Measurements from ENCODE around the gene CDK5. TPM values are rescaled to one million over a fixed set of nuclear protein-coding genes. Genes with fewer than 3 reads are reported as not detected.

Gene CDK5
- total and polyA plus RNA-seq, 2 donors from 2014 or later, result 9.1 to 21.5 TPM

DNA sequence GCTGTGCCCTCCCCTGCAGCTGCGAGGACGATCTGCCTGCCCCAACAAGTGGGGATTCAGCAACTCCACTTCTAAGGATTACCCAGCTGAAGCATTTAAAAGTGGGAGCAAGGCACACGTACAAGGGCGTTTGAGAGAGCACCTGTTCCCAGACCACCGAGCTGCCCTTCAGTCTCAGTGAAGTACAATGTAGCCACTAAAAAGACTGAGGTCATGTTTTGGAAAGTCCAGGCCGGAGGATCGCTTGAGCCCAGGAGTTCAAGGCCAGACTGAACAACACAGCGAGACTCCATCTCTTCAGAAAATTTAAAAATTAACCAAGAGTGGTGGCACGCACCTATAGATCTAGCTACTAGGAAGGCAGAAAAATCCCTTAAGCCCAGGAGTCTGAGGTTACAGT lies 52.1 kb downstream of the CDK5 start:
- Histone ChIP-seq H3K9me3 (ENCODE audit: control insufficient read depth in 2 of 3, insufficient read depth in 1 of 3, low read length in 3 of 3) (no peaks in the 10 kb centered on the region), H3K27ac (ENCODE audit: low read depth in 2 of 2, low read length in 2 of 2) (no peak overlapping the region), H3K27me3 (ENCODE audit: control insufficient read depth, insufficient read depth, low read length) (no peaks in the 10 kb centered on the region), H3K36me3 (ENCODE audit: control insufficient read depth in 2 of 3, insufficient read depth in 3 of 3, low read length in 3 of 3) (no peaks in the 10 kb centered on the region), H3K4me3 (ENCODE audit: low read length in 3 of 3) (no peak overlapping the region), H3K9ac (ENCODE audit: low read length in 3 of 3) (no peak overlapping the region), H3K4me1 (ENCODE audit: control insufficient read depth in 2 of 3, insufficient read depth in 2 of 3, low read depth in 1 of 3, low read length in 3 of 3) (peaks cover 0 to 7% (median 0%) of the 10 kb centered on the region in 3 donors)
- TF ChIP-seq, protein P1, sequence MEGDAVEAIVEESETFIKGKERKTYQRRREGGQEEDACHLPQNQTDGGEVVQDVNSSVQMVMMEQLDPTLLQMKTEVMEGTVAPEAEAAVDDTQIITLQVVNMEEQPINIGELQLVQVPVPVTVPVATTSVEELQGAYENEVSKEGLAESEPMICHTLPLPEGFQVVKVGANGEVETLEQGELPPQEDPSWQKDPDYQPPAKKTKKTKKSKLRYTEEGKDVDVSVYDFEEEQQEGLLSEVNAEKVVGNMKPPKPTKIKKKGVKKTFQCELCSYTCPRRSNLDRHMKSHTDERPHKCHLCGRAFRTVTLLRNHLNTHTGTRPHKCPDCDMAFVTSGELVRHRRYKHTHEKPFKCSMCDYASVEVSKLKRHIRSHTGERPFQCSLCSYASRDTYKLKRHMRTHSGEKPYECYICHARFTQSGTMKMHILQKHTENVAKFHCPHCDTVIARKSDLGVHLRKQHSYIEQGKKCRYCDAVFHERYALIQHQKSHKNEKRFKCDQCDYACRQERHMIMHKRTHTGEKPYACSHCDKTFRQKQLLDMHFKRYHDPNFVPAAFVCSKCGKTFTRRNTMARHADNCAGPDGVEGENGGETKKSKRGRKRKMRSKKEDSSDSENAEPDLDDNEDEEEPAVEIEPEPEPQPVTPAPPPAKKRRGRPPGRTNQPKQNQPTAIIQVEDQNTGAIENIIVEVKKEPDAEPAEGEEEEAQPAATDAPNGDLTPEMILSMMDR (IDR thresholded peaks at IDR 0.05; ENCODE audit: borderline replicate concordance, extremely low read depth, insufficient read depth), result no peak
- DNase-seq (no peak), FAIRE-seq (no peak)
- intact Hi-C loops (cut with DNase I), result no loop called here

Other genes with a start within 250 kb of the CDK5 start
- gene AOC1, start 205.4 kb downstream of the CDK5 start, total RNA-seq, result 170 TPM
- 99.1 TPM for gene AOC1, start 205.4 kb downstream of the CDK5 start, polyA plus RNA-seq (ENCODE audit: insufficient read depth, low read depth, low replicate concordance)
- 1.3 TPM for gene KCNH2, start 79.6 kb downstream of the CDK5 start, total RNA-seq
- gene KCNH2, start 79.6 kb downstream of the CDK5 start, polyA plus RNA-seq (ENCODE audit: insufficient read depth, low read depth, low replicate concordance), result 1.5 TPM
- gene NOS3, start 66.9 kb downstream of the CDK5 start, total RNA-seq, result 51.7 TPM
- 9.3 TPM for gene NOS3, start 66.9 kb downstream of the CDK5 start, polyA plus RNA-seq (ENCODE audit: insufficient read depth, low read depth, low replicate concordance)
- 0.19 TPM for gene ATG9B, start 33.4 kb downstream of the CDK5 start, total RNA-seq
- gene ATG9B, start 33.4 kb downstream of the CDK5 start, polyA plus RNA-seq (ENCODE audit: insufficient read depth, low read depth, low replicate concordance), result 0.19 TPM
- 36.0 TPM for gene ABCB8, start 29.4 kb downstream of the CDK5 start, total RNA-seq
- gene ABCB8, start 29.4 kb downstream of the CDK5 start, polyA plus RNA-seq (ENCODE audit: insufficient read depth, low read depth, low replicate concordance), result 34.3 TPM
- gene ASIC3, start 9.4 kb downstream of the CDK5 start, total RNA-seq, result 1.9 TPM
- gene ASIC3, start 9.4 kb downstream of the CDK5 start, polyA plus RNA-seq (ENCODE audit: insufficient read depth, low read depth, low replicate concordance), result 3.1 TPM
- 104 TPM for gene SLC4A2, start 1.7 kb upstream of the CDK5 start, total RNA-seq
- 150 TPM for gene SLC4A2, start 1.7 kb upstream of the CDK5 start, polyA plus RNA-seq (ENCODE audit: insufficient read depth, low read depth, low replicate concordance)
- 71.2 TPM for gene FASTK, start 22.9 kb upstream of the CDK5 start, total RNA-seq
- gene FASTK, start 22.9 kb upstream of the CDK5 start, polyA plus RNA-seq (ENCODE audit: insufficient read depth, low read depth, low replicate concordance), result 116 TPM
- 36.9 TPM for gene TMUB1, start 25.6 kb upstream of the CDK5 start, total RNA-seq
- 79.9 TPM for gene TMUB1, start 25.6 kb upstream of the CDK5 start, polyA plus RNA-seq (ENCODE audit: insufficient read depth, low read depth, low replicate concordance)
- 64.4 TPM for gene AGAP3, start 28.6 kb upstream of the CDK5 start, total RNA-seq
- gene AGAP3, start 28.6 kb upstream of the CDK5 start, polyA plus RNA-seq (ENCODE audit: insufficient read depth, low read depth, low replicate concordance), result 35.8 TPM
- not detected for gene GBX1, start 109.8 kb upstream of the CDK5 start, total RNA-seq
- not detected for gene GBX1, start 109.8 kb upstream of the CDK5 start, polyA plus RNA-seq (ENCODE audit: insufficient read depth, low read depth, low replicate concordance)
- not detected for gene ASB10, start 129.4 kb upstream of the CDK5 start, total RNA-seq
- 0.22 TPM for gene ASB10, start 129.4 kb upstream of the CDK5 start, polyA plus RNA-seq (ENCODE audit: insufficient read depth, low read depth, low replicate concordance)
- not detected for gene H2BK1, start 152.6 kb upstream of the CDK5 start, total RNA-seq
- not detected for gene H2BK1, start 152.6 kb upstream of the CDK5 start, polyA plus RNA-seq (ENCODE audit: insufficient read depth, low read depth, low replicate concordance)
- gene ABCF2, start 169.3 kb upstream of the CDK5 start, total RNA-seq, result 30.8 TPM
- 22.5 TPM for gene ABCF2, start 169.3 kb upstream of the CDK5 start, polyA plus RNA-seq (ENCODE audit: insufficient read depth, low read depth, low replicate concordance)
- gene CHPF2, start 174.6 kb upstream of the CDK5 start, total RNA-seq, result 45.2 TPM
- gene CHPF2, start 174.6 kb upstream of the CDK5 start, polyA plus RNA-seq (ENCODE audit: insufficient read depth, low read depth, low replicate concordance), result 15.6 TPM
- gene SMARCD3, start 190.8 kb upstream of the CDK5 start, total RNA-seq, result 52.5 TPM
- 46.4 TPM for gene SMARCD3, start 190.8 kb upstream of the CDK5 start, polyA plus RNA-seq (ENCODE audit: insufficient read depth, low read depth, low replicate concordance)